NB4 (cell line): Measurements from ENCODE around the gene KRT82.

Experiments
- MYC ChIP-seq: IDR thresholded peaks from 2 replicates; pipeline ENCODE4 v1.6.1; 2011; ENCODE audit warnings: low read depth, low read length
- POLR2A ChIP-seq: IDR thresholded peaks from 2 replicates; pipeline ENCODE4 v1.6.1; 2011; ENCODE audit warnings: mild to moderate bottlenecking; ENCODE audit not compliant: insufficient read length; ENCODE audit errors: extremely low read depth

- no peak for TF ChIP-seq POLR2A
- TF ChIP-seq MYC, result no peak
Measured at GRCh38 chr12:52363111-52363679, 42.9 kb downstream of the KRT82 start.
